Vagina (tissue), 2 donors: Measurements from ENCODE around the gene GRM7.

Experiments
- CTCF ChIP-seq, 3 experiments: fragments of 450-650 bp in 2 of 3; fragments of 200-600 bp in 1 of 3; sonication (generic) in 1 of 3; IDR thresholded peaks; one replicate each; pipeline ENCODE4 v1.5.1; 2017 to 2019; ENCODE audit warnings: antibody characterized with exemption in 3 of 3, mild to moderate bottlenecking in 2 of 3, moderate library complexity in 2 of 3
- POLR2A ChIP-seq, 2 donors: fragments of 450-650 bp; IDR thresholded peaks; one replicate each; pipeline ENCODE4 v1.6.1; 2017; ENCODE audit warnings: antibody characterized with exemption in 2 of 2, mild to moderate bottlenecking in 2 of 2, moderate library complexity in 2 of 2
- POLR2AphosphoS5 ChIP-seq, 2 donors: sonication (generic); formaldehyde crosslinking; IDR thresholded peaks; one replicate each; pipeline ENCODE4 v1.9.0; 2017; ENCODE audit warnings: antibody characterized with exemption in 2 of 2, mild to moderate bottlenecking in 2 of 2, low read depth in 1 of 2; ENCODE audit not compliant: insufficient read depth in 1 of 2

DNA sequence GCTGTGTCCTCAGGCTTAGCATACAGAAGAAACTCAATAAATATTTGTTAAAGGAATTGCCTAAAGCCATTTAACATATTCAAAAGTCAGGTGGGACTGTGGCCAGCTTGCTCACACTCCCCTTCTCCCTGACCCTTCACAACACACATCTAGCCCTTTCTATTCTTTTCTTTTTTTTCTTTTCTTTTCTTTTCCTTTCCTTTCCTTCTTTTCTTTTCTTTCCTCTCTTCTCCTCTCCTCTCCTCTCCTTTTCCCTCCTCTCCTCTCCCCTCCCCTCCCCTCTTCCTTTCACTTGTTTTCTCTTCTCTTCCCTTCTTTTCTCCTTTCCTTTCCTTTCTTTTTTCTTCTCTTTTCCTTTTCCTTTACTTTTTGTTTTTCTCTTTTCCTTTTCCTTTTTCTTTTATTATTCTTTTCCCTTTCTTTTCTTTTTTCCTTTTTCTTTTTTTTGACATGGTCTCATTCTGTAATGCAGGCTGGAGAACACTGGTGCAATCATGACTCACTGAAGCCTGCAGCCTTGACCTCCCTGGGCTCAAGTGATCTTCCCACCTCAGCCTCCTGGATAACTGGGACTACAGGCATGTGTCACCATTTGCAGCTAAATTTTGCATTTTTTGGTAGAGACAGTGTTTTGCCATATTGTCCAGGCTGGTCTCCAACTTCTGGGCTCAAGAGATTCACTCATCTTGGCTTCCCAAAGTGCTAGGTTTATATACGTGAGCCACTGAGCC lies 377.8 kb downstream of the GRM7 start:
- TF ChIP-seq CTCF (IDR thresholded peaks at IDR 0.05) (no peak), POLR2A (IDR thresholded peaks at IDR 0.05) (no peak), POLR2AphosphoS5 (IDR thresholded peaks at IDR 0.05; ENCODE audit: insufficient read depth in 1 of 2, low read depth in 1 of 2) (no peak)
